Daoy (cell line): ENCODE data around the gene GALNT3. TPM values are rescaled to one million over a fixed set of nuclear protein-coding genes. Genes with fewer than 3 reads are reported as not detected.
A peak's percentile ranks its signal among the peaks of the same experiment; 100 is the strongest.

Source experiments
- DNase-seq: peaks from one replicate; pipeline ENCODE4 v3.0.0-alpha.2; 2015; ENCODE audit warnings: low read depth
- total RNA-seq: library from RNA; depleted of rRNA; stranded (reverse); fragments of >200 nt; shearing (Covaris generic); gene quantifications from 2 replicates; pipeline ENCODE4 v1.2.3, GENCODE V29; 2014; rRNA removed

GALNT3 gene
- total RNA-seq, 1 experiment from 2014 or later, result 9.3 TPM

GRCh38 chr2:165743442-165743841 is 50.6 kb downstream of the GALNT3 start:
- no peak for DNase-seq

- DNase-seq, result peak; percentile 57
Observed at GRCh38 chr2:165725421-165725820, 68.6 kb downstream of the GALNT3 start.

GRCh38 chr2:165720511-165720910 is 73.5 kb downstream of the GALNT3 start:
- DNase-seq, result peak; percentile 35

- no peak for DNase-seq
Observed at GRCh38 chr2:165718610-165719210, 75.3 kb downstream of the GALNT3 start.

GRCh38 chr2:165716091-165716490 is 78.0 kb downstream of the GALNT3 start:
- DNase-seq, result no peak

GRCh38 chr2:165706960-165707487 is 87.0 kb downstream of the GALNT3 start:
- no peak for DNase-seq

GRCh38 chr2:165701147-165701546 is 92.9 kb downstream of the GALNT3 start:
- no peak for DNase-seq

- no peak for DNase-seq
Observed at GRCh38 chr2:165700531-165700930, 93.5 kb downstream of the GALNT3 start.

GRCh38 chr2:165699946-165700345 is 94.1 kb downstream of the GALNT3 start:
- DNase-seq, result no peak

- DNase-seq, result peak; percentile 27
Observed at GRCh38 chr2:165698444-165698884, 95.6 kb downstream of the GALNT3 start.

GRCh38 chr2:165697748-165698443 is 96.2 kb downstream of the GALNT3 start:
- no peak for DNase-seq

Other genes with a start within 250 kb of the GALNT3 start
- gene TTC21B, start 159.5 kb upstream of the GALNT3 start, total RNA-seq, result 12.5 and 16.3 TPM in 2 replicates